H4 (cell line): ENCODE results near the gene FAM120B. TPM values are rescaled to one million over a fixed set of nuclear protein-coding genes. Genes with fewer than 3 reads are reported as not detected.

Experiments
- DNase-seq: peaks from one replicate; pipeline ENCODE4 v3.0.0-alpha.2; 2015; ENCODE audit warnings: low spot score
- total RNA-seq: library from RNA; depleted of rRNA; stranded (reverse); fragments of >200 nt; shearing (Covaris generic); gene quantifications from 2 replicates; pipeline ENCODE4 v1.2.3, GENCODE V29; 2014

FAM120B gene
- total RNA-seq, 1 experiment from 2014 or later: 4.8 TPM

DNA sequence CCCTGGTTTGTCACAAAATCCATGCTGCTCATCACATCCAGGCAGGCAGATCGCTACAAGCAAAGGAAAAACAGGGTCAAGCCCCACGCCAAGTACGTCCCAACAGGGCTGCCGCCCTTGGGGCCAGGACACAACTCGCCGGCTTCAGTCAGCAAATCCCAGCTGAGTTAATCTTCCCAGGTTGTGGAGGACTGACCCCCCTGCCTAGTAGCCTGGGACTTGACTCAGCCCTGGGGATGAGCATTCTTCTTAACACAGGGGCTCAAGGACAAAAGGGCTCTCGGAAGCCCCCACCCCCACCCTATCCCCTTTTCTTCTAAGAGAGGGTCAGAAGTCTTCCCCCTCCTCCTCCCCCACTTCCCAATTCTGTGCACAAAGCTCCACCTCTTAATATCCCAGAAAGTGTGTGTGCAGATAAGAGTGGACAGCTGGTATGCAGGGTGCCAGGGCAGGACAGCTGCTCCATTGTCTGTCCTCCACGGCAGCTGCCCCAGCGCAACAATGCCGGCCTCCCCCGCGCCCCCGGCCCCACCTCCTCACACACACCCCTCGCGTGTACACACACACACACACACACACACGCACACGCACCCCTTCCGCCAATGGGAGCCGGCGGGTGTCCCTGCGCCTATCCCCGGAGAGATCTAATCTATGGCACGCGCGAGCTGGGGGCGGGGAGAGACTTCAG lies 20.2 kb upstream of the FAM120B start:
- DNase-seq: no peak

DNA sequence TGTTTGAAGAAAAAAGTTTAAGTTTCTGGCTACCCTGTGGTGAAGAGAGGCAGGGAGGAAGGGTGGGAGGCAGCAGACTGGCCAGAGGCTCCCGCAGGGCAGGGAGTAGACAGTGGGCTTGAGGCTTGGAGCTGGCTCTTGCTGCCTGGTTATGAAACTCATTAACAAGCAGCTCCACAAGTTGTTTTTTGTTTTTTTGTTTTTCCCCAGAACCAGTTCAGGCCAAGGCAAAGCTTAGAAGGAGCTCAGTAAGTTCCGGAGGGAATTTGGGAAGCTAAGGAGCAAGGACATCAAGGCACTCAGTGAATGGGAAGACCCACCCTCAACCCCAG lies 19.7 kb upstream of the FAM120B start:
- no peak for DNase-seq

DNA sequence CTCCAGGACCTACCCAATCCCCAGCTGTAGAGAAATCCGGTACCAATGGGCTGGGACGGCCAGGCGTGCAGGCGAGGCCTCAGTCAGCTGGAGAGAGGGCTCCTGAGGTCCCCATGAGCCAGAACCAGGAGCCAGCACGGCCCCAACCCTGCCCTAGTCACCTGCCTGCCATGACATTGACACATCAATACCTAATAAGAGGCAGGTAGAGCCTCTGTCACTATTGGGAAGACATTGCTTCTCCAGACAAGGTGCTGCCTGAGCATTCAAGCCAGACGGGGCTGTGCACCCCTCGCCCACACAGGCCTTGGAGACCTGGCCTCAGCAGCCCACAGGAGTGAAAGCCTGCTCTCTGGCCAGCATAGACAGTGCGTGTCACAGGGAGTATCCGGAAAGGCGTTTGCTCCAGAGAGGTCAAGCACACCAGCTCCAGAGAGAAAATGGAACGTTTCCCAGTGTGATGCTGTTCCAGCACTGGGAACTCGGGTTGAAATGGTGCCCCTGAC lies 19.1 kb upstream of the FAM120B start:
- DNase-seq: no peak

DNA sequence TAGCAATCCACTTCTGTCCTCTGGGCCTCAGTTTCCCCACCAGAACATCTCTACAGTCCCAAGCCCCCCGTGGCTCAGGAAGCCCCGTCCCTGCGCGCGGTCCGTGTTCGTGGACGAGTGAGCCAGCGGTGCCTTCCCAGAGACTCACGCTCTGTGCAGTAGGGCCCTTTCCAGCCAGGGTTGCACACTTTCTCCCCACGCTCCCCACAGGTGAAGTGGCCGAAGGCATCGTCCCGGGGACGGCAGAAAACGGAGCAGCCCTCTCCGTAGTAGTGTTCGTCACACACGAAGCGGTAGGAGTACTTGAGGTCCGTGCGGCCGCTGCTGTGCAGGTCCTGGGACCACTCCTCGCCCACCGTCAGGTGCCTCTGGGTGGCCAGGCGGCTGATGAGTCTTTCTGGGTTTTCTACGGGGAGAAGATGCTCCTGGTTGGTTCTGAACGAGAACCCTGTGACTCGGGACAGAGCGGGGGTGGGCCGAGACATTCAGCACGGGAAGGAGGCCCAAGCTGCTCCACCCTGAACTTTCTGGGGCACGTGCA lies 18.4 kb upstream of the FAM120B start:
- DNase-seq: no peak

DNA sequence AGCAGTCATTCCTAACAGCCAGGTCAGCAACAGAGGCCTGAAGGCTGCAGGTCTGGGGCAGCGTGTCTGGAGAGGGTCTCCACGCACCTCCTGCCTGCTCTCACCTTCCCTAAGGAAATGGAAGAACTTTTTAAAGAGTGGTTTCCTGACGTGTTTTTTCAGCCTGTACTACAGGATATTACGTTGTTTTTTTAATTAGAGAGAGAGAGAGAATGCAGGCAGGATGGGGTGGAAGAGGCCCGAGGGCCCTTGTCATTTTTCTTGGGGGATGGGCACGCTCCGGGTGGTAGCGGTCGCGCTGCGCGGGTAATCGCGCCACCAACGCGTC lies 17.7 kb upstream of the FAM120B start:
- no peak for DNase-seq

DNA sequence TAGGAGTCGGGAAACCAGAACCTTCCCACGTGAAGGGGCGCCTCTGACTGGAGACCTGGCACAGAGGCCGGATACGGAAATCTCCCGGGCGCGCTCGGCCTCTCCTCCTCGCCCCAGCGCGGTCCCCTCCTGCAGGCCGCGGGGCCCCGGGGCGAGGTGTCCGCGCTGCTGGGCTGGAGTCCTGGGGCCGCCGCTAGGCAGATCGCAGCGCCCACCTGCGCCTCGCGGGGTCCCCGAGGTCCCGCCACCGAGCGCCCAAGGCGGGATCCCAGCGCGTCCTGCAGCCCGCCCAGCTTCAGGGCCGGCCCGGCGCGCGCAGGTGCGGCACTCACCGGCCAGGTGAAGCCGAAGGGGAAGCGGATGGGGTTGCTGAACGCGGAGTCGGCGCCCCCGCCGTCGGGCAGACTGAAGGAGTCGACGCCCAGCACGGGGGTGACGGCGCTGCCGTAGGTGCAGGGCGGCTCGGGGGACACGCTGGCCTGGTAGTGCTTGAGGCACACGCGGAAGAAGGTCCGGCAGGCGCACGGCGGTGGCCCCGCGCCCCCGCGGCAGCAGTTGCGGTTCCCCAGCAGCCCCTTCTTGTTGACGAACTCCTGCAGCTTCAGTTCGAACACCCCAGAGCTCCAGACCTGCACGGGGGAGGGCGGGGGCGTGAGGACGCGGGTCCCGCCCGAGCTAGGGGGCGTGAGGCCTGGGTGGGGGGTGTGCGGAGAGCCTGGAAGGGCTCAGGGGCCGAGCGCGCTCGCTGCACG lies 17.2 kb upstream of the FAM120B start:
- no peak for DNase-seq

DNA sequence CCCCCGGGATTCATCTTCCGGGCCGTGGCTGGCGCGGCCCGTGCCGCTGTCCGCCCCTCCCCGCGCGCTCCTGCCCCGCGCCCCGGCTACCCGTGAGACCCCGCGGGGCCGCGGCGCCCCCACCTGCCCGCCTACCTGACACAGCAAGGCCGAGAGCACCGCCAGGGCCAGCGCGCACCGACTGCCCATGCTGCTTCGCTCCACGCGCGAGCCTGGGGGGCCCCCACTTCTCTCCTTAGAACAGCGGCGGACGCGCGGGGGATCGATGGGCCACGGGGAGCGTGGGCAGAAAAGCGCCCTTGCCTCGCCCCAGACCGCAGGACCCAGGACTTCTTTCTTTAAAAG lies 16.6 kb upstream of the FAM120B start:
- no peak for DNase-seq

DNA sequence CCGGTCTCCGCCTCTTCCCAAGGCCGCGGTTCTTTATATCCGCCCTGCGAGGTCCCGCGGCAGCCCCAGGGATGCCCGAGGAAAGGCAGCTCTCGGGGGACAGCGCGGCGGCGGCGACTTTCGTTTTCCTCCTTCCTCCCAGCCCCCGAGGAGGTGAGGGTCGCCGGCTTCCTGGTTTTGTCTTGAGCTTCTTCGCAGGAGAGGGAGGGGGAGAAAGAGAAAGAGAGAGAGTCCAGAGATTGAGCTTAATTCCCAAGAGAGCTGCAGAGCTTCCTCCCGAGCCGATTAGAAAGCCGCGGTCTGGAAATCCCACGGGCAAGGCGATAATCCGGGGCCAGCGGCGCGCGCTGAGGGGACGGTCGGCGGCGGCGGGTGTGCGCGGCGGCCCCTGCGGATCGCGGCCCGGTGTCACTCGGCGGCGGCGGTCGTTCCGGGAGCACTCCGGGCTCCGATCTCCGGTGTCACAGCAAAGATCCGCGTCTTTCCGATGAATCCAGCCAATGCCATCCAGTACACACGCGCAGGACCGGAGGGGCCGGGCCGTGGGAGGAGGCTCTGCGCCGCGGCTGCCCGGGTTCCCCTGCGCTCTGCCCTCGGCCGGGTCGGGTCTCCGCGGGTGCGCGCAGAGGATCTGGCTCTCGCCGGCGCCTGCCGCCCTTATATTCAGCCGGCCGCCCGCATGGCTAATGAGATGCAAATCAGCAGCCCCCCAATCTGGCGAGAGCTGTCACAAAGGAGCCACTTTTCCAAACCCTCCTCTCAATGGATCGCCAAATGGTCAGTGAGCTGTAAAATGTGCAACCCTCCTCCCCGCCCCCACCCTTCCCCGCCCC lies 16.0 kb upstream of the FAM120B start, which contains the start of gene DLL1:
TSS of gene DLL1 (minus strand) at position 783 of the 833 bp plus-strand sequence. CDS start 939 bp downstream, outside the sequence.
- no peak for DNase-seq

DNA sequence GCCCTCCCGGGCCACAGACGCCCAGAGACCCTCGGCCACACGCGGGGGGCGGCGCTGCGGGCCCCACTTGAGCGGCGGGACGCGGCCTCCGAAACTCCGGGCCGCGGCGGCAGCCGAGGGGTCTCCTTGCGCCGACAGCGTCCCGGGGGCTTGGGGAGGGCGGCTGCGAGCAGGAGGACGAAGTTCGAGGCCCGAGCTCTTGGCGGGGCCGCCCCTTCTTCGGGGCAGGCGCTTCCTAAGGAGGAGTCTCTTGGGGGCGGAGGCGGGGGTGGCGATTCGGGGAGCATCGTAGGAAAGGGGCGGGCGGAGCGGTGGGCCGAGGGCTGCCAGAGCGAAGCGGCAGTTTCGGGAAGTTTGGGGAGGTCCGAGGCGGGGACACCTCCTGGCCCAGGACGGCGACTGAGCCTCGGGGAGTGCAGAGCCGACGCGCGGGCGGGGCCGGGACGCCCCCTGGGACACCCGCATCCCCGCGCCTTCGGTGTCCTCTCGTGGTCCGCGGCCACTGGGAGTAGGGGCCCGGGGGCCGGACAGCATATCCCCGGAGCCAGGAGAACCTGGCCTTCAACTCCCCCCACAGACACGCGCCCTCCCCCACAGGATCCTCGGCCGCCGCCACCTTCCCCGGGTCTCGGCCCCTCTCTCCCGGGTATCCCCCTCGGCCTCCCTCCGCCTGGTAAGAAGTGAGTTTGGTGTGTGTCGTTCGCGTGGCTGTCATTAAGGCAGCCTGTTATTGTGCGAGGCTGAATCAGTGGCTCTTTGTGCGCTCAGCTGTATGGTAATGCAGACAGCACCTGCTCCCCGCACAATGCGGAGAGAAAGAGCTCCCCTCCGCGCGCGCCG lies 15.1 kb upstream of the FAM120B start:
- DNase-seq: no peak

DNA sequence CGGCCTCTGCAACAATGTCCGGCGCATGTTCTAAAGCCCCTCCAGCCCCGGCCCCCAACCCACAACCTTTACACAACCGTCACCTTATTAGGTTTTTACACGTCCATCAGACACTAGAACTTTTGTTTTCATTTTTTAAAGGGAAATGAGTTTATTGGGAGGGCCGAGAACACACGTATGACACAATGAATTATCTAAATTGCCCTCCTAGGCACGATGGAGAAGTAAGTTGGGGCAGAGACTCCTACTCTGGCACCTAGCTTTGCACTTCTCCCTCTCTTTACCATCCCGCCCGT lies 14.5 kb upstream of the FAM120B start:
- DNase-seq: no peak

DNA sequence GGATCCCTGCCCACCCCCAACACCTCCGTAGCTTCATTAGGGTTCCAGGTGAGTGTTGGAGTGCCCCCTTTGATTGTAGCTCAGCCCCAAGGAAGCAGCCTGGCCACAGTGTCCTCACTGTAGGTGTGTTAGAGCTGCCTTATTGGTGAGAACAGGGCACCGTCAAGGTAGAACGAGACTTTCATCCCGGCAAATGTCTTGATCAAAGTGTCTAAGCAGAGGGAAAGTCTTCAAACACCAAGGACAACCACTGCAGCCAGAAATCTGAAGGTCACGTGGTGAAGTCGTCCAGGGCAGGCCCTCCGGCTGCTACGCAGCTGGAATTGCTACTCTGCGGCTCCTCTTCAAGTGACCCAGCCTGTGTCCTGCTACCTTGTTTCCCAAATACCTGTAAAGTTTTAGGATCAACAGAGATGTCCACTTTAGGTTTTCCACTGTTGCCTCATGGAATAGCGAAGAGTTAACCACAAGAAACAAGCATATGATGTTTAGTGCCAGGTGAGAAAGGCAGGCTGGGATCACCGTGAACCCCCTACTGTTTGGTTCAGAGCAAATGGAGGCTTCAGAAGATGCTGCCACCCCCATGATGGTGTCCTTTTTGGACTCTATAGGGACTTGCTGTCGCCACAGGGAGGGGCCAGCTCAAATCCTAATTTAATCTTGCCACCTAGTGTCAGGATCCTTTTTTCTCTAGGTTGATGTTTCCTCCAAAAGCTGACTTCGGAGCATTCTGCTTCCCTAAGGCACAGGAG lies 14.0 kb upstream of the FAM120B start:
- DNase-seq: no peak

DNA sequence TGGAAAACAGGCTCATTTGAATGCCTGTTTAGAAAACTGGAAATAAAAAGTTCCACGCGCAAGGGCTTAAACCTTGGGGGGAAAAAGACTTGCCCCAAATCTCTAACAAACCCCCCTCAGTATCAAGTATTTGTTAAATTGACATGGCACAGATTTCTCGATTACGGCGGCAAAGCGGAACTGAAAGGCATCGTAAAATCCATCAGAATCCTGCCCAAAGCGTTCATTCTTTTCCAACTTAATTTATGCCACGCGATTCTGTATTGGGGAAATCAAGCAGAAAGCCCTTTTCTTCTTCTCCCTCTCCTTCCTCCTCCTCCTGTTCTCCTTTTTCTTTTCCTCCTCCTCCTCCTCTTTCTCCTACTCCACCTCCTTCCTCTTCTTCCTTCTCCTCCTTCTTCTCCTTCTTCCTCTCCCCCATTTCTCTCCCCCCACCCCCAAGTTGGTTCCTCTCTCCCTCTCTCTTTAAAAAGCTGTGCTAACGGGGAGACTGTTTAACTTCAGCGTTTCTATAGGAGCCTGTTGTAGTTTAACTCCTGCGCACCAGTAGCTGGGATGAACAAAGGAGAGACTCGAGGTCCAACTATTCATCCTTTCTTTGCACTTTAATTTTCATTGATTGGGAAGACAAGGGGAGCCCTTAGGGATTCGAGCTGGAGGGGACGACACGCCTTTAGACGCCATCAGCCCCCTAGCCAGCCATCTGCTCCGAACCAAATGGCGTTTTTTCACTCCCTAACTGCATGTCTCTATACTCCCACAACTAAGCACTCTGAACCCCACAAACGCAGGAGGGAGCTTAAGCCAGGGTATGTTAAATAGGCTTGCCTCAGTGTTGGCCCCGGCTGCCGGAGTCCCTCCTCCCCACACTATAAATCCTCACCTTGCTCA lies 13.0 kb upstream of the FAM120B start:
- no peak for DNase-seq

DNA sequence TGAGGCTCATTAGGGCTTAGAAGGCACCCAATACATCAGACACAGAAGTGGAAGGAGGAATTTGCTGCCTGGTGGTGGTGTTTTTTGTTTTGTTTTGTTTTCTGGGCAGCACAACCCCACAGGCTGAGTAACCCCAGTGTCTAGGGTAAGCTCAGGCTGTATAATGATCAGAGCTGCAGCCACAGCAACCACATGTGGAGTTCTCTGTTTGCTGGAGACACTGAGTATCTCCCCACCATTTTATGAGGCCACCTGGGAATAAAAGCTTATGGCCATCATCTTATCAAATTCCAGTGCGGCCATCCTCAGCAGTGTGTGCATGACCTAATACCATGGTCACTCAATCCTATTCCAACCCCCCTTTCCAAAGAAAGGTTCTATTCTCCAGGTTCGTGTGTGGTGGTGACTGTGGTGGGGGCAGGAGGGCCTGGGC lies 12.2 kb upstream of the FAM120B start:
- no peak for DNase-seq

DNA sequence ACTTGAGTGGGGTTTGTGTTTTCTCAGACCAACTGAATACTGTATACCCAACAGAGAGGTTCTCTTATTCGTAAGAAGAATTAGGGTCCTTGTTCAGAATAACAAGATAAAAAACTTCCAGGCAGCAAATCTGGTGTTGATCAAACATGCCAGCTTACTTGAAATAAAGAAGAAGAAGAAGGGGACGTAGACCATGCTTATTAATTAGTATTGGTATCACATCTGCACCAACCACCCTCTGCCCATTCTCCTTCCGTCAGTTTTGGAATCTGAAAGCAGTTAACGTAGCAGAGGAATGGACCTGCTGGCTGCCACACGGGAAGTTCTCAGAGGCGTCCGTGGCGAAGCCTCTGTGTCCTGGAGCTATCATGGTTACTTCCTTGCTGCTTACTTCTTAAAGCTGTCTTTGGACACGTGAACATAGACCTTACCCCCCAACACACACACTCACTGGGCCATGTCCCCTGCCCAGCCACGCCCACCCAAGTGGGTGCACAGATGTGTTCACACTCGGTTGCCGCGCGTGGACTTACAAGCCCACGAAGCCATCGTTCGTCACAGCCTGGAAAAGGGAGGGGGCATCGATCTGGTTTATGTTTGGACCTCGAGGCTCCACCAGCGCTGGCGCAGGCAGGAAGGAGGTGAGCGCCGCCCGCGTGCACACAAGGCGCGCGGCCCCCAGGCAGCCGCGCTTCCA lies 11.6 kb upstream of the FAM120B start:
- no peak for DNase-seq

DNA sequence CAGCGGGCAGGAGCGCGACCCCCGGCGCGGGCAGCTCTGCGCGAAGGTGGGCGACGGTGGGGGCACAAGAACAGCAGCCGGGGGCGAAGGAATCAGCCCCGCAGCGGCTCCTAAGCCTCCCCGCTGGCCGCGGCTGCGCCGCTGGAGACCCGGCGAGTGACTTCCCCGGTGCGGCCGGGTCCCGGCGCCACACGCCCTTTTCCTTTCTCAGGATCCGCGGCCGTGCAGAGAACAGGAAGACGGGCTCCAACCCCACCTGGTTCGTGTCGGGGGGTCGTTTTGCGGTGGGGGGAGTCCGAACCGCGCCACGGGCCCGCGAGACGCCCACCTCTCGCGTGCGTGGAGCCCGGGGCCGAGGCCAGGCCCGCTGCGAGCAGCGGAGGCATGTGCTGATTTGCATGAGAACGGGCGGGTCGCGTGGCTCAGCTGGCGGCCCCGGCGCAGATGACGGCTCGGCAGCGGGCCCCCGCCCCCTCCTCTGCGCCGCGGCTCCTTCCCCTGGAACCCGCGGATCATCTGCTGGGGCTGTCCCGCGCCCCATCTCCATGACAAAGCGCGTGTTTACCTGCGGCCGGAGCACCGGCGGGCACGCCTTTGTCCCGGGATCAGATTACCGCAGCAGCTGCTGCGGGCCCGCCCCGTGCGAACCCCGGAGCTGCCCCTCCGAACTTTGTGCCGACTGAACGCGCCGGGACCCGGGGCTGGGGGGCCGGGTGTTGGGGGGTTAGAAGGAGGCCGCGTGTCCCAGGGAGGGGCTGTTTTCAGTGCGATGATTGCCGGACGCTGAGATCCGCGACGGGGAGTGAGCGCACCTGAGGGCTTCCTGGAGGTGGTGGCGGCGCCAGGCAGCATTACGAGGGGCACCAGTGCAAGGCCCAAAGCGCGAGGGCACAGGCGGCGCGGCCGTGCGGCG lies 10.8 kb upstream of the FAM120B start:
- no peak for DNase-seq

DNA sequence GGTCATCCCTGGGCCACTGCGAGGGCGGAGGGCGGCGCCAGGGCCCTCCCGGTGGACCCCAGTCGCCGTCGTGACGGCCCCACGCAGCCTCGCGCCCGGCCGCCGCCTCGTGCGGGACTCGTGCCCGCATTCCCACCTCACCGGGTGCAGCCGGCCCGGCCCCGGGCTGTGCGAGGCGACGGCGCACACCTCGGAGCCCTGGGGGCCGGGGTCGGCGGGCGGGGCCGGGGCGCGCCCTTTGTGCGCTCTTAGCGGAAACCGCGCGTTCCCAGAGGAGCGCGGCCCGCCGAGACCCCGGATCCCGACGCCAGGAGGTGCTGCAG lies 10.2 kb upstream of the FAM120B start:
- DNase-seq: no peak

DNA sequence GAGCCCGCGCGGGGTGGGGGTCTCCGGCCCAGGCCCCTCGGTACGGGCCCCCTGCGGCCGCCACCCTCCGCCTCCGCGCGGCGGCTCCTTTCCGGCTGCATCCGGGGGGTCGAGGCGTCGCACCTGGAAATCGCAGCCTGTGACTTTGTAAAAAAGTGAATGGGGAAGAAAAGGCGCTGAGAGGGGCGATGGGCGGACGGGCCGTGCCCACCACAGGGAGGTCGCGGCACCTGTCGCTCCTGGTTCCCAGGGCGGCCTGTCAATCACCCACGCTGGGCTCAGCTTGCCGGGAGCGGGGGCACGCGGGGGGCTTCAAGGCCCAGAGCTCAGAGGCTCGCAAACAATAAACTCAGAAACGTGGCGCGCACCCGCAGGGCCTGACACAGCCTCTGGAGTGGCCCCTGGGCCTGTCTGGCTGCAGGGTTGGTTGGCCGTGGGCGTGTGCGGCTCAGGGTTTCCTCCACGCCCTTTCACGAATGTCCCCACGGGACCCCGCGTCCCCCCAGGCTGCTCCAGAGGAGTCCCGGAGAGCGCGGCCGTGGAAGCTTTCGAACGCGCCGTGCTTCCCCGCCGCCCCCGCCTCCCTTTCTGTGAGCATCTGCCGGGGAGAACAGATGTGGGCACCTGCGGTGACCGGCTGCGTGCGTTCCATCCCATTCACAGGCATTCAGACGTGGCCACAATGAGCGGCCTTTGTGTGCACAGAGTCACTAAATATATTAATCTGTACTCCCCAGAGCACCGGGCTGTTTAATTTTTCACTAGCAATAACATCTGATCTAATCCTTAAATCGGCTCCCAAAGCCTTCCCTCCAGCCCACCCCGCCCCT lies 9.6 kb upstream of the FAM120B start:
- no peak for DNase-seq
